Measurements from ENCODE around the gene SPHKAP. TPM values are rescaled to one million over a fixed set of nuclear protein-coding genes. Genes with fewer than 3 reads are reported as not detected.

The SPHKAP gene
- total RNA-seq, 1 donor from 2014 or later: 49.6 TPM

GRCh38 chr2:228072669-228073068 is 108.8 kb downstream of the SPHKAP start:
- H3K27ac ChIP-seq (ENCODE audit: low read depth, low read length): no peak overlapping the region
- no peaks in the 10 kb centered on the region for H3K4me1 ChIP-seq (ENCODE audit: control insufficient read depth in 3 of 3, insufficient read depth in 3 of 3, low read length in 3 of 3)
- no peaks in the 10 kb centered on the region for H3K9me3 ChIP-seq (ENCODE audit: control insufficient read depth in 3 of 3, low read length in 3 of 3)
- H3K4me3 ChIP-seq (ENCODE audit: low read length in 3 of 3): no peak overlapping the region
- no peak overlapping the region for H3K9ac ChIP-seq (ENCODE audit: low read depth in 1 of 3, low read length in 3 of 3)
- H3K36me3 ChIP-seq (ENCODE audit: control insufficient read depth in 3 of 3, insufficient read depth in 3 of 3, low read length in 3 of 3): no peaks in the 10 kb centered on the region
- H3K27me3 ChIP-seq (ENCODE audit: control insufficient read depth in 3 of 3, insufficient read depth in 3 of 3, low read length in 3 of 3): no peaks in the 10 kb centered on the region

DNA sequence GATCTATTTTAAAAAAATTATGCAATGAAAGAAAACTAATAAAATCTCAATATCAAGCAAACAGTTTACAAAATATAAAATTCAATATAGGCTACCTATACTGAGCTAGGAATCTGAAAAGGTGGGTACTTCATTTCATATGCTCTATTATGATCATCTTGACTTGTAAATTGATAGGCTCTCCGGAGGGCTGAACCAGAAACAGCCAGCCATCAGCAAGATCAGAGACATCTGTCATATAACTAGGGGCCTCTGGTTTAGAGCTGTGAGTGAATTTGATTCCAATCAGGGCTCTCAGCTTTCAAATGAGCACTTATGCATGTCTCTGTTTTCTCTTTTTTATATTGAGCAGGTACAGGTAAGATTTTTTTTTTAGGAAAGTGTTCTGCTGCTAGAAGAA is 114.2 kb downstream of the SPHKAP start:
- no peak overlapping the region for H3K9ac ChIP-seq (ENCODE audit: low read depth in 1 of 3, low read length in 3 of 3)
- no peak overlapping the region for H3K27ac ChIP-seq (ENCODE audit: low read depth, low read length)
- H3K9me3 ChIP-seq (ENCODE audit: control insufficient read depth in 3 of 3, low read length in 3 of 3): no peaks in the 10 kb centered on the region
- no peaks in the 10 kb centered on the region for H3K4me1 ChIP-seq (ENCODE audit: control insufficient read depth in 3 of 3, insufficient read depth in 3 of 3, low read length in 3 of 3)
- no peaks in the 10 kb centered on the region for H3K27me3 ChIP-seq (ENCODE audit: control insufficient read depth in 3 of 3, insufficient read depth in 3 of 3, low read length in 3 of 3)
- no peaks in the 10 kb centered on the region for H3K36me3 ChIP-seq (ENCODE audit: control insufficient read depth in 3 of 3, insufficient read depth in 3 of 3, low read length in 3 of 3)
- no peak overlapping the region for H3K4me3 ChIP-seq (ENCODE audit: low read length in 3 of 3)

GRCh38 chr2:228066126-228066798 is 115.2 kb downstream of the SPHKAP start:
- Histone ChIP-seq H3K4me1 (ENCODE audit: control insufficient read depth in 3 of 3, insufficient read depth in 3 of 3, low read length in 3 of 3) (no peaks in the 10 kb centered on the region), H3K36me3 (ENCODE audit: control insufficient read depth in 3 of 3, insufficient read depth in 3 of 3, low read length in 3 of 3) (no peaks in the 10 kb centered on the region), H3K9ac (ENCODE audit: low read depth in 1 of 3, low read length in 3 of 3) (no peak overlapping the region), H3K4me3 (ENCODE audit: low read length in 3 of 3) (no peak overlapping the region), H3K9me3 (ENCODE audit: control insufficient read depth in 3 of 3, low read length in 3 of 3) (no peaks in the 10 kb centered on the region), H3K27me3 (ENCODE audit: control insufficient read depth in 3 of 3, insufficient read depth in 3 of 3, low read length in 3 of 3) (no peaks in the 10 kb centered on the region), H3K27ac (ENCODE audit: low read depth, low read length) (no peak overlapping the region)

DNA sequence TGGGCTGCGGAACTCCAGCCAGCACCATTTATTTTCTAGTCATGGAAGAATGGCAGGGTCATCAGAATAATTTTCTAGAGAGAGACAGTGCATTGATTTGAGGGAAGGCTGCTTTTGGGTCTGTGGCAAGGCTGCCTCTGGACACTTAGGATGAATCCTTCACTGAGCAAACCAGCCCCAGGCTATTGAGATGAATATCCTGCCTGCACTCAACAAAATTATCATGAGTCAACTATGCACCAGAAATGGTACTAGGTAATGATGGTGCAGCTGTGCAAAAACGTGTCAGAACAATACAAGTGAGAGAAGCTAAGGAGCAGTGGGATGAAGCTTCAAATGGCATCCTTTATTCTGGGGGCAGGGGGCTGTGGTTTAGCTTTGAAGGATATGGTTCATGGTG is 115.8 kb downstream of the SPHKAP start:
- H3K4me1 ChIP-seq (ENCODE audit: control insufficient read depth in 3 of 3, insufficient read depth in 3 of 3, low read length in 3 of 3): no peaks in the 10 kb centered on the region
- H3K4me3 ChIP-seq (ENCODE audit: low read length in 3 of 3): no peak overlapping the region
- no peak overlapping the region for H3K27ac ChIP-seq (ENCODE audit: low read depth, low read length)
- H3K9ac ChIP-seq (ENCODE audit: low read depth in 1 of 3, low read length in 3 of 3): no peak overlapping the region
- no peaks in the 10 kb centered on the region for H3K36me3 ChIP-seq (ENCODE audit: control insufficient read depth in 3 of 3, insufficient read depth in 3 of 3, low read length in 3 of 3)
- H3K9me3 ChIP-seq (ENCODE audit: control insufficient read depth in 3 of 3, low read length in 3 of 3): no peaks in the 10 kb centered on the region
- H3K27me3 ChIP-seq (ENCODE audit: control insufficient read depth in 3 of 3, insufficient read depth in 3 of 3, low read length in 3 of 3): no peaks in the 10 kb centered on the region

GRCh38 chr2:228064796-228065315 is 116.6 kb downstream of the SPHKAP start:
- H3K4me3 ChIP-seq (ENCODE audit: low read length in 3 of 3): no peak overlapping the region
- H3K27me3 ChIP-seq (ENCODE audit: control insufficient read depth in 3 of 3, insufficient read depth in 3 of 3, low read length in 3 of 3): no peaks in the 10 kb centered on the region
- no peak overlapping the region for H3K27ac ChIP-seq (ENCODE audit: low read depth, low read length)
- H3K4me1 ChIP-seq (ENCODE audit: control insufficient read depth in 3 of 3, insufficient read depth in 3 of 3, low read length in 3 of 3): no peaks in the 10 kb centered on the region
- H3K36me3 ChIP-seq (ENCODE audit: control insufficient read depth in 3 of 3, insufficient read depth in 3 of 3, low read length in 3 of 3): no peaks in the 10 kb centered on the region
- no peaks in the 10 kb centered on the region for H3K9me3 ChIP-seq (ENCODE audit: control insufficient read depth in 3 of 3, low read length in 3 of 3)
- no peak overlapping the region for H3K9ac ChIP-seq (ENCODE audit: low read depth in 1 of 3, low read length in 3 of 3)

DNA sequence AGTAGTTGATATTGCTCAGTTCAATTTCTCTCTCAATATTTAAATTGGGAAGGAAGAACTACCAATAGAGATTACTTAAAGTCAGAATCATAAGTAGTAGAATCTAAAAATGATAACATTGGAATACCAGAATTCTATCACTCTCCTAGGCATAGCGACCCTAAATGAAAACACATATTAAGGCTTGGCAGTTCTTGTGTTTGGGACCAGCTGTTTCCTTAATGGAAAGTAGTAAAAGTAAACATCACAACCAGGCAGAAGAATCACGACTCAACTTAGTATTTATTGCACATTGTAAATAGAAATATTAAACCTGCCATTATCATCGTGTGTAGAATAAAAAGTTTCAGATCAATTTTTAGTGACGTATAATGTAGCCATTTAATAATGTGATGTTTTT is 117.5 kb downstream of the SPHKAP start:
- Histone ChIP-seq H3K4me1 (ENCODE audit: control insufficient read depth in 3 of 3, insufficient read depth in 3 of 3, low read length in 3 of 3) (no peaks in the 10 kb centered on the region), H3K9ac (ENCODE audit: low read depth in 1 of 3, low read length in 3 of 3) (no peak overlapping the region), H3K4me3 (ENCODE audit: low read length in 3 of 3) (no peak overlapping the region), H3K27ac (ENCODE audit: low read depth, low read length) (no peak overlapping the region), H3K27me3 (ENCODE audit: control insufficient read depth in 3 of 3, insufficient read depth in 3 of 3, low read length in 3 of 3) (no peaks in the 10 kb centered on the region), H3K36me3 (ENCODE audit: control insufficient read depth in 3 of 3, insufficient read depth in 3 of 3, low read length in 3 of 3) (no peaks in the 10 kb centered on the region), H3K9me3 (ENCODE audit: control insufficient read depth in 3 of 3, low read length in 3 of 3) (no peaks in the 10 kb centered on the region)

DNA sequence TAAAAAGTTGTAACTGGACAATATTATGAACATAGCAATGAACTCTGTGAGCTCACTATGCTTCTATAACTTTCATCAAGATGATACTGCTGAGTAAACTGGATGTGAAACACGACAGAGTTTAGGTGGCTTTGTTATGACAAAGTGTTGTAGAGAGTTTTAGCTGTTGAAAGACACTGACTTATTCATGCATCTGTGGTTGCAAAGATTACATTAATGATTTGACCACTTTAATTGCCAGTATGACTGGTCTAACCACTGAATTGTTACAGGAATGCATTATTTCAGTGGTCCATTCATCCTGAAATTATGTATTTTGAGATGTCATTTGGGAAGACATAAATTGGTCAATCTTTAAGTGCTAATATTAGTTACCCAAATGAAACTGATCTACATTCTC is 117.9 kb downstream of the SPHKAP start:
- H3K4me1 ChIP-seq (ENCODE audit: control insufficient read depth in 3 of 3, insufficient read depth in 3 of 3, low read length in 3 of 3): no peaks in the 10 kb centered on the region
- no peak overlapping the region for H3K9ac ChIP-seq (ENCODE audit: low read depth in 1 of 3, low read length in 3 of 3)
- no peak overlapping the region for H3K4me3 ChIP-seq (ENCODE audit: low read length in 3 of 3)
- no peaks in the 10 kb centered on the region for H3K36me3 ChIP-seq (ENCODE audit: control insufficient read depth in 3 of 3, insufficient read depth in 3 of 3, low read length in 3 of 3)
- H3K9me3 ChIP-seq (ENCODE audit: control insufficient read depth in 3 of 3, low read length in 3 of 3): no peaks in the 10 kb centered on the region
- no peak overlapping the region for H3K27ac ChIP-seq (ENCODE audit: low read depth, low read length)
- no peaks in the 10 kb centered on the region for H3K27me3 ChIP-seq (ENCODE audit: control insufficient read depth in 3 of 3, insufficient read depth in 3 of 3, low read length in 3 of 3)

DNA sequence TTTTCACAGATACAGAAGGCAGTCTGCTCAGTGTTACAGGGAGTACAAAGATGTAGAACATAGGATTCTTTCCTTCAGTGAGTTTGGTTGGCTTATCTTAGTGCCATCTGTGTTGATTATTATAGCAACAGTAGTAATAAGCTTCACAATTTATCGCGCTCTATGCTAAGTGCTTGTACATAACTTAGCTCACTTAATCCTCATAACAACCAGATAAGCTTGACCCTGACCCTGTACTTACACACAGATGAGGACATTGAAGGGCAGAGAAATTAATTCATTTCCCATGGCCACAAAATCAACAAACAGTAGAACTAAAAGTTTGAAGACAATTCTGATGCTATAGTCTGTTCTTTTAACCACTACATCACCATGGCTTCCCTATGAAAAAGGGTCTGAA is 121.8 kb downstream of the SPHKAP start:
- H3K4me3 ChIP-seq (ENCODE audit: low read length in 3 of 3): no peak overlapping the region
- no peak overlapping the region for H3K27ac ChIP-seq (ENCODE audit: low read depth, low read length)
- no peaks in the 10 kb centered on the region for H3K36me3 ChIP-seq (ENCODE audit: control insufficient read depth in 3 of 3, insufficient read depth in 3 of 3, low read length in 3 of 3)
- H3K27me3 ChIP-seq (ENCODE audit: control insufficient read depth in 3 of 3, insufficient read depth in 3 of 3, low read length in 3 of 3): no peaks in the 10 kb centered on the region
- H3K9ac ChIP-seq (ENCODE audit: low read depth in 1 of 3, low read length in 3 of 3): no peak overlapping the region
- H3K4me1 ChIP-seq (ENCODE audit: control insufficient read depth in 3 of 3, insufficient read depth in 3 of 3, low read length in 3 of 3): no peaks in the 10 kb centered on the region
- H3K9me3 ChIP-seq (ENCODE audit: control insufficient read depth in 3 of 3, low read length in 3 of 3): no peaks in the 10 kb centered on the region

GRCh38 chr2:228056293-228057097 is 125.0 kb downstream of the SPHKAP start:
- no peaks in the 10 kb centered on the region for H3K36me3 ChIP-seq (ENCODE audit: control insufficient read depth in 3 of 3, insufficient read depth in 3 of 3, low read length in 3 of 3)
- no peak overlapping the region for H3K4me3 ChIP-seq (ENCODE audit: low read length in 3 of 3)
- no peaks in the 10 kb centered on the region for H3K4me1 ChIP-seq (ENCODE audit: control insufficient read depth in 3 of 3, insufficient read depth in 3 of 3, low read length in 3 of 3)
- H3K27ac ChIP-seq (ENCODE audit: low read depth, low read length): no peak overlapping the region
- no peaks in the 10 kb centered on the region for H3K9me3 ChIP-seq (ENCODE audit: control insufficient read depth in 3 of 3, low read length in 3 of 3)
- H3K27me3 ChIP-seq (ENCODE audit: control insufficient read depth in 3 of 3, insufficient read depth in 3 of 3, low read length in 3 of 3): no peaks in the 10 kb centered on the region
- H3K9ac ChIP-seq (ENCODE audit: low read depth in 1 of 3, low read length in 3 of 3): no peak overlapping the region

- H3K9ac ChIP-seq (ENCODE audit: low read depth in 1 of 3, low read length in 3 of 3): no peak overlapping the region
- no peak overlapping the region for H3K4me3 ChIP-seq (ENCODE audit: low read length in 3 of 3)
- H3K27ac ChIP-seq (ENCODE audit: low read depth, low read length): no peak overlapping the region
Measured at GRCh38 chr2:228048838-228049490, 132.5 kb downstream of the SPHKAP start.

More at GRCh38 chr2:228048838-228049490, 132.5 kb downstream of the SPHKAP start:
- Histone ChIP-seq H3K36me3 (ENCODE audit: control insufficient read depth in 3 of 3, insufficient read depth in 3 of 3, low read length in 3 of 3) (no peaks in the 10 kb centered on the region), H3K27me3 (ENCODE audit: control insufficient read depth in 3 of 3, insufficient read depth in 3 of 3, low read length in 3 of 3) (no peaks in the 10 kb centered on the region), H3K4me1 (ENCODE audit: control insufficient read depth in 3 of 3, insufficient read depth in 3 of 3, low read length in 3 of 3) (no peaks in the 10 kb centered on the region), H3K9me3 (ENCODE audit: control insufficient read depth in 3 of 3, low read length in 3 of 3) (no peaks in the 10 kb centered on the region)

Data from skeletal muscle tissue (tissue), 4 donors.